ENCODE data around the gene ATP2B1.

Gene ATP2B1

DNA sequence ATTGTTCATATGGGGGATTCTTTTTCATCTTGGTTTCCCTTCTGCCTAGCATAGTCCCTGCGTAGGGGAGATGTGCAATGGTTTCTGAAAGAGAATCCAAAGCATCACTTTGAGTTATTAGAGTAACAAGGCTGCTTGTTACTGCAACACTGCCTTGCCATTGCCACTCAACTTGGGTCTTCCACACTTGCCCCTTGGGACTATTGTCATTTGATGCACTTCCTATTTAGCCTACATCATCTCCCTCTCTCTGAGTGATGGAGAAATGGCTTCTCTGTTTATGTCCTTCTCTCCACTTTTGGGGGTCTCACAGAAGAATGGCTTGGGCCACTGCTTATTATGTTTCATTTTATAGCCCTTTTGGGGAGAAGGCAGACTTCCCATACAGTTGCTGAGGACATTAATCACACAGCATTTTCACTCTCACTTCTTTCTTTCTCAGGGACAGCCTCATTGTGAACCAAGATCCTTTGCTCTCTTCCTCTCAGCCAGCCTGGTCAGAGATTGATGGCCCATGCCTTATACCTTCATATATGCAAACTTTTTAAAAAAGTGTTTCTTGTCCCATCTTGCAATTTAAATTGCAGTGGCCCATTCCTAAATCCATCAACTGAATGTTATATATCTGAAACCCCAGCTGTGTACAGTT is 131.9 kb downstream of the ATP2B1 start:
- H3K27ac ChIP-seq (ENCODE audit: extremely low read depth, low read depth, low read length) = no peak overlapping the region

More for the DNA sequence above, 131.9 kb downstream of the ATP2B1 start:
- TF ChIP-seq SCRT2 (tag by site-specific recombination; IDR thresholded peaks at IDR 0.05) (no peak), ZNF157 (tag by site-specific recombination; IDR thresholded peaks at IDR 0.05) (no peak), ZNF16 (tag by site-specific recombination; IDR thresholded peaks at IDR 0.05; ENCODE audit: low read depth) (no peak), ZNF155 (tag by site-specific recombination; IDR thresholded peaks at IDR 0.05) (no peak), ZNF366 (tag by site-specific recombination; conservative IDR thresholded peaks at IDR 0.05) (no peak), ZBTB1 (tag by site-specific recombination; IDR thresholded peaks at IDR 0.05) (no peak), ZNF624 (tag by site-specific recombination; IDR thresholded peaks at IDR 0.05) (no peak), ZNF837 (tag by site-specific recombination; IDR thresholded peaks at IDR 0.05) (no peak), ZNF48 (tag by site-specific recombination; IDR thresholded peaks at IDR 0.05) (no peak), ZNF600 (tag by site-specific recombination; IDR thresholded peaks at IDR 0.05) (no peak), ZNF19 (tag by site-specific recombination; IDR thresholded peaks at IDR 0.05; ENCODE audit: low read depth) (no peak), ZNF121 (tag by site-specific recombination; IDR thresholded peaks at IDR 0.05) (no peak)
- TF ChIP-seq, protein P1, sequence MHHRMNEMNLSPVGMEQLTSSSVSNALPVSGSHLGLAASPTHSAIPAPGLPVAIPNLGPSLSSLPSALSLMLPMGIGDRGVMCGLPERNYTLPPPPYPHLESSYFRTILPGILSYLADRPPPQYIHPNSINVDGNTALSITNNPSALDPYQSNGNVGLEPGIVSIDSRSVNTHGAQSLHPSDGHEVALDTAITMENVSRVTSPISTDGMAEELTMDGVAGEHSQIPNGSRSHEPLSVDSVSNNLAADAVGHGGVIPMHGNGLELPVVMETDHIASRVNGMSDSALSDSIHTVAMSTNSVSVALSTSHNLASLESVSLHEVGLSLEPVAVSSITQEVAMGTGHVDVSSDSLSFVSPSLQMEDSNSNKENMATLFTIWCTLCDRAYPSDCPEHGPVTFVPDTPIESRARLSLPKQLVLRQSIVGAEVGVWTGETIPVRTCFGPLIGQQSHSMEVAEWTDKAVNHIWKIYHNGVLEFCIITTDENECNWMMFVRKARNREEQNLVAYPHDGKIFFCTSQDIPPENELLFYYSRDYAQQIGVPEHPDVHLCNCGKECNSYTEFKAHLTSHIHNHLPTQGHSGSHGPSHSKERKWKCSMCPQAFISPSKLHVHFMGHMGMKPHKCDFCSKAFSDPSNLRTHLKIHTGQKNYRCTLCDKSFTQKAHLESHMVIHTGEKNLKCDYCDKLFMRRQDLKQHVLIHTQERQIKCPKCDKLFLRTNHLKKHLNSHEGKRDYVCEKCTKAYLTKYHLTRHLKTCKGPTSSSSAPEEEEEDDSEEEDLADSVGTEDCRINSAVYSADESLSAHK (tag by site-specific recombination; IDR thresholded peaks at IDR 0.05) = no peak
- TF ChIP-seq, protein P2, sequence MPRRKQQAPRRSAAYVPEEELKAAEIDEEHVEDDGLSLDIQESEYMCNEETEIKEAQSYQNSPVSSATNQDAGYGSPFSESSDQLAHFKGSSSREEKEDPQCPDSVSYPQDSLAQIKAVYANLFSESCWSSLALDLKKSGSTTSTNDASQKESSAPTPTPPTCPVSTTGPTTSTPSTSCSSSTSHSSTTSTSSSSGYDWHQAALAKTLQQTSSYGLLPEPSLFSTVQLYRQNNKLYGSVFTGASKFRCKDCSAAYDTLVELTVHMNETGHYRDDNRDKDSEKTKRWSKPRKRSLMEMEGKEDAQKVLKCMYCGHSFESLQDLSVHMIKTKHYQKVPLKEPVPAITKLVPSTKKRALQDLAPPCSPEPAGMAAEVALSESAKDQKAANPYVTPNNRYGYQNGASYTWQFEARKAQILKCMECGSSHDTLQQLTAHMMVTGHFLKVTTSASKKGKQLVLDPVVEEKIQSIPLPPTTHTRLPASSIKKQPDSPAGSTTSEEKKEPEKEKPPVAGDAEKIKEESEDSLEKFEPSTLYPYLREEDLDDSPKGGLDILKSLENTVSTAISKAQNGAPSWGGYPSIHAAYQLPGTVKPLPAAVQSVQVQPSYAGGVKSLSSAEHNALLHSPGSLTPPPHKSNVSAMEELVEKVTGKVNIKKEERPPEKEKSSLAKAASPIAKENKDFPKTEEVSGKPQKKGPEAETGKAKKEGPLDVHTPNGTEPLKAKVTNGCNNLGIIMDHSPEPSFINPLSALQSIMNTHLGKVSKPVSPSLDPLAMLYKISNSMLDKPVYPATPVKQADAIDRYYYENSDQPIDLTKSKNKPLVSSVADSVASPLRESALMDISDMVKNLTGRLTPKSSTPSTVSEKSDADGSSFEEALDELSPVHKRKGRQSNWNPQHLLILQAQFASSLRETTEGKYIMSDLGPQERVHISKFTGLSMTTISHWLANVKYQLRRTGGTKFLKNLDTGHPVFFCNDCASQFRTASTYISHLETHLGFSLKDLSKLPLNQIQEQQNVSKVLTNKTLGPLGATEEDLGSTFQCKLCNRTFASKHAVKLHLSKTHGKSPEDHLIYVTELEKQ (tag by site-specific recombination; IDR thresholded peaks at IDR 0.05; ENCODE audit: borderline replicate concordance) = no peak
- TF ChIP-seq, protein P3, sequence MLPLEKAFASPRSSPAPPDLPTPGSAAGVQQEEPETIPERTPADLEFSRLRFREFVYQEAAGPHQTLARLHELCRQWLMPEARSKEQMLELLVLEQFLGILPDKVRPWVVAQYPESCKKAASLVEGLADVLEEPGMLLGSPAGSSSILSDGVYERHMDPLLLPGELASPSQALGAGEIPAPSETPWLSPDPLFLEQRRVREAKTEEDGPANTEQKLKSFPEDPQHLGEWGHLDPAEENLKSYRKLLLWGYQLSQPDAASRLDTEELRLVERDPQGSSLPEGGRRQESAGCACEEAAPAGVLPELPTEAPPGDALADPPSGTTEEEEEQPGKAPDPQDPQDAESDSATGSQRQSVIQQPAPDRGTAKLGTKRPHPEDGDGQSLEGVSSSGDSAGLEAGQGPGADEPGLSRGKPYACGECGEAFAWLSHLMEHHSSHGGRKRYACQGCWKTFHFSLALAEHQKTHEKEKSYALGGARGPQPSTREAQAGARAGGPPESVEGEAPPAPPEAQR (tag by site-specific recombination; IDR thresholded peaks at IDR 0.05) = no peak
- TF ChIP-seq, protein P4, sequence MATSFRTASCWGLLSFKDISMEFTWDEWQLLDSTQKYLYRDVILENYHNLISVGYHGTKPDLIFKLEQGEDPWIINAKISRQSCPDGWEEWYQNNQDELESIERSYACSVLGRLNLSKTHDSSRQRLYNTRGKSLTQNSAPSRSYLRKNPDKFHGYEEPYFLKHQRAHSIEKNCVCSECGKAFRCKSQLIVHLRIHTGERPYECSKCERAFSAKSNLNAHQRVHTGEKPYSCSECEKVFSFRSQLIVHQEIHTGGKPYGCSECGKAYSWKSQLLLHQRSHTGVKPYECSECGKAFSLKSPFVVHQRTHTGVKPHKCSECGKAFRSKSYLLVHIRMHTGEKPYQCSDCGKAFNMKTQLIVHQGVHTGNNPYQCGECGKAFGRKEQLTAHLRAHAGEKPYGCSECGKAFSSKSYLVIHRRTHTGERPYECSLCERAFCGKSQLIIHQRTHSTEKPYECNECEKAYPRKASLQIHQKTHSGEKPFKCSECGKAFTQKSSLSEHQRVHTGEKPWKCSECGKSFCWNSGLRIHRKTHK (tag by site-specific recombination; IDR thresholded peaks at IDR 0.05) = no peak
- TF ChIP-seq, protein P5, sequence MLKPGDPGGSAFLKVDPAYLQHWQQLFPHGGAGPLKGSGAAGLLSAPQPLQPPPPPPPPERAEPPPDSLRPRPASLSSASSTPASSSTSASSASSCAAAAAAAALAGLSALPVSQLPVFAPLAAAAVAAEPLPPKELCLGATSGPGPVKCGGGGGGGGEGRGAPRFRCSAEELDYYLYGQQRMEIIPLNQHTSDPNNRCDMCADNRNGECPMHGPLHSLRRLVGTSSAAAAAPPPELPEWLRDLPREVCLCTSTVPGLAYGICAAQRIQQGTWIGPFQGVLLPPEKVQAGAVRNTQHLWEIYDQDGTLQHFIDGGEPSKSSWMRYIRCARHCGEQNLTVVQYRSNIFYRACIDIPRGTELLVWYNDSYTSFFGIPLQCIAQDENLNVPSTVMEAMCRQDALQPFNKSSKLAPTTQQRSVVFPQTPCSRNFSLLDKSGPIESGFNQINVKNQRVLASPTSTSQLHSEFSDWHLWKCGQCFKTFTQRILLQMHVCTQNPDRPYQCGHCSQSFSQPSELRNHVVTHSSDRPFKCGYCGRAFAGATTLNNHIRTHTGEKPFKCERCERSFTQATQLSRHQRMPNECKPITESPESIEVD (tag by site-specific recombination; IDR thresholded peaks at IDR 0.05) = no peak
- H3K4me1 ChIP-seq (ENCODE audit: control insufficient read depth, insufficient read depth, low read length) = peaks cover 11% of the 10 kb centered on the region
- no peaks in the 10 kb centered on the region for H3K36me3 ChIP-seq (ENCODE audit: control insufficient read depth in 2 of 2, insufficient read depth in 1 of 2, low read length in 2 of 2)
- no peaks in the 10 kb centered on the region for H3K9me3 ChIP-seq (ENCODE audit: control insufficient read depth, insufficient read depth, low read depth, low read length)
- POLR2A ChIA-PET = no interaction called here
- CTCF ChIA-PET = no interaction called here
- H3K4me3 ChIP-seq (ENCODE audit: low read depth, low read length) = no peak overlapping the region

Measured in HEK293 (cell line).